ENCODE measurements around the gene SURF4.
"Not testable (repeated sequence)": the region's sequence is repeated elsewhere in the genome, so short reads cannot be mapped to it uniquely, and the experiment has no call there.

Gene SURF4

GRCh38 chr9:133344979-133345378 lies 30.9 kb downstream of the SURF4 start:
- Histone ChIP-seq H3K27ac (ENCODE audit: low read length) (no peak overlapping the region), H3K36me3 (ENCODE audit: control insufficient read depth, insufficient read depth, low read length) (peaks cover 62% of the 10 kb centered on the region), H3K4me1 (ENCODE audit: control insufficient read depth, insufficient read depth, low read length) (peaks cover 2% of the 10 kb centered on the region; the same call in 1 of the 2 replicates), H3K27me3 (ENCODE audit: control insufficient read depth, insufficient read depth, low read length) (no peaks in the 10 kb centered on the region), H3K4me3 (ENCODE audit: low read length) (no peak overlapping the region), H3K9me3 (ENCODE audit: control insufficient read depth, insufficient read depth, low read length) (no peaks in the 10 kb centered on the region)
- no CpG with 5 or more reads among the region's 12 CpGs for WGBS (ENCODE audit: insufficient coverage, insufficient read length)
- no peak for DNase-seq (ENCODE audit: low read depth, low spot score)

GRCh38 chr9:133344071-133344470 lies 31.8 kb downstream of the SURF4 start:
- Histone ChIP-seq H3K36me3 (ENCODE audit: control insufficient read depth, insufficient read depth, low read length) (peaks cover 54% of the 10 kb centered on the region), H3K4me3 (ENCODE audit: low read length) (no peak overlapping the region), H3K27ac (ENCODE audit: low read length) (no peak overlapping the region), H3K4me1 (ENCODE audit: control insufficient read depth, insufficient read depth, low read length) (peaks cover 2% of the 10 kb centered on the region; the same call in 1 of the 2 replicates), H3K9me3 (ENCODE audit: control insufficient read depth, insufficient read depth, low read length) (no peaks in the 10 kb centered on the region), H3K27me3 (ENCODE audit: control insufficient read depth, insufficient read depth, low read length) (no peaks in the 10 kb centered on the region)
- no CpG with 5 or more reads among the region's 19 CpGs for WGBS (ENCODE audit: insufficient coverage, insufficient read length)
- no peak for DNase-seq (ENCODE audit: low read depth, low spot score)

- no peak for DNase-seq (ENCODE audit: low read depth, low spot score)
- H3K36me3 ChIP-seq (ENCODE audit: control insufficient read depth, insufficient read depth, low read length), result peaks cover 52% of the 10 kb centered on the region
- H3K27ac ChIP-seq (ENCODE audit: low read length), result no peak overlapping the region
- no peaks in the 10 kb centered on the region for H3K9me3 ChIP-seq (ENCODE audit: control insufficient read depth, insufficient read depth, low read length)
- no peaks in the 10 kb centered on the region for H3K27me3 ChIP-seq (ENCODE audit: control insufficient read depth, insufficient read depth, low read length)
- H3K4me1 ChIP-seq (ENCODE audit: control insufficient read depth, insufficient read depth, low read length), result peaks cover 2% of the 10 kb centered on the region; the same call in 1 of the 2 replicates
- WGBS (ENCODE audit: insufficient coverage, insufficient read length), result no CpG with 5 or more reads among the region's 11 CpGs
- no peak overlapping the region for H3K4me3 ChIP-seq (ENCODE audit: low read length)
Measured at GRCh38 chr9:133342570-133342969, 33.3 kb downstream of the SURF4 start.

- no CpG with 5 or more reads among the region's 12 CpGs for WGBS (ENCODE audit: insufficient coverage, insufficient read length)
- Histone ChIP-seq H3K36me3 (ENCODE audit: control insufficient read depth, insufficient read depth, low read length) (peaks cover 52% of the 10 kb centered on the region), H3K27ac (ENCODE audit: low read length) (no peak overlapping the region), H3K27me3 (ENCODE audit: control insufficient read depth, insufficient read depth, low read length) (no peaks in the 10 kb centered on the region), H3K4me1 (ENCODE audit: control insufficient read depth, insufficient read depth, low read length) (peaks cover 2% of the 10 kb centered on the region; the same call in 1 of the 2 replicates), H3K9me3 (ENCODE audit: control insufficient read depth, insufficient read depth, low read length) (no peaks in the 10 kb centered on the region), H3K4me3 (ENCODE audit: low read length) (no peak overlapping the region)
- no peak for DNase-seq (ENCODE audit: low read depth, low spot score)
Measured at GRCh38 chr9:133342069-133342406, 33.8 kb downstream of the SURF4 start.

- Histone ChIP-seq H3K4me1 (ENCODE audit: control insufficient read depth, insufficient read depth, low read length) (peaks cover 2% of the 10 kb centered on the region; the same call in 1 of the 2 replicates), H3K9me3 (ENCODE audit: control insufficient read depth, insufficient read depth, low read length) (no peaks in the 10 kb centered on the region), H3K27me3 (ENCODE audit: control insufficient read depth, insufficient read depth, low read length) (no peaks in the 10 kb centered on the region), H3K4me3 (ENCODE audit: low read length) (no peak overlapping the region), H3K36me3 (ENCODE audit: control insufficient read depth, insufficient read depth, low read length) (peaks cover 52% of the 10 kb centered on the region), H3K27ac (ENCODE audit: low read length) (no peak overlapping the region)
- no CpG with 5 or more reads among the region's 15 CpGs for WGBS (ENCODE audit: insufficient coverage, insufficient read length)
- no peak for DNase-seq (ENCODE audit: low read depth, low spot score)
Measured at GRCh38 chr9:133341369-133342068, 34.3 kb downstream of the SURF4 start.

- H3K27me3 ChIP-seq (ENCODE audit: control insufficient read depth, insufficient read depth, low read length), result no peaks in the 10 kb centered on the region
- H3K4me3 ChIP-seq (ENCODE audit: low read length), result no peak overlapping the region
- H3K36me3 ChIP-seq (ENCODE audit: control insufficient read depth, insufficient read depth, low read length), result peaks cover 51% of the 10 kb centered on the region
- no peaks in the 10 kb centered on the region for H3K9me3 ChIP-seq (ENCODE audit: control insufficient read depth, insufficient read depth, low read length)
- H3K27ac ChIP-seq (ENCODE audit: low read length), result no peak overlapping the region
- no peaks in the 10 kb centered on the region for H3K4me1 ChIP-seq (ENCODE audit: control insufficient read depth, insufficient read depth, low read length)
- no CpG with 5 or more reads among the region's 13 CpGs for WGBS (ENCODE audit: insufficient coverage, insufficient read length)
- no peak for DNase-seq (ENCODE audit: low read depth, low spot score)
Measured at GRCh38 chr9:133340916-133341315, 34.9 kb downstream of the SURF4 start.

- no peak for DNase-seq (ENCODE audit: low read depth, low spot score)
- no CpG with 5 or more reads among the region's 3 CpGs for WGBS (ENCODE audit: insufficient coverage, insufficient read length)
- no peak overlapping the region for H3K4me3 ChIP-seq (ENCODE audit: low read length)
- H3K36me3 ChIP-seq (ENCODE audit: control insufficient read depth, insufficient read depth, low read length), result peaks cover 45% of the 10 kb centered on the region
- no peaks in the 10 kb centered on the region for H3K9me3 ChIP-seq (ENCODE audit: control insufficient read depth, insufficient read depth, low read length)
- no peaks in the 10 kb centered on the region for H3K27me3 ChIP-seq (ENCODE audit: control insufficient read depth, insufficient read depth, low read length)
- no peak overlapping the region for H3K27ac ChIP-seq (ENCODE audit: low read length)
- H3K4me1 ChIP-seq (ENCODE audit: control insufficient read depth, insufficient read depth, low read length), result no peaks in the 10 kb centered on the region
Measured at GRCh38 chr9:133340256-133340655, 35.6 kb downstream of the SURF4 start.

- no peaks in the 10 kb centered on the region for H3K9me3 ChIP-seq (ENCODE audit: control insufficient read depth, insufficient read depth, low read length)
- H3K36me3 ChIP-seq (ENCODE audit: control insufficient read depth, insufficient read depth, low read length), result peaks cover 39% of the 10 kb centered on the region
- no CpG with 5 or more reads among the region's 5 CpGs for WGBS (ENCODE audit: insufficient coverage, insufficient read length)
- H3K4me1 ChIP-seq (ENCODE audit: control insufficient read depth, insufficient read depth, low read length), result no peaks in the 10 kb centered on the region
- DNase-seq (ENCODE audit: low read depth, low spot score), result no peak
- no peak overlapping the region for H3K27ac ChIP-seq (ENCODE audit: low read length)
- no peaks in the 10 kb centered on the region for H3K27me3 ChIP-seq (ENCODE audit: control insufficient read depth, insufficient read depth, low read length)
- H3K4me3 ChIP-seq (ENCODE audit: low read length), result no peak overlapping the region
Measured at GRCh38 chr9:133339641-133340040, 36.2 kb downstream of the SURF4 start.

GRCh38 chr9:133335924-133336811 lies 39.7 kb downstream of the SURF4 start, which contains the start of gene SURF6:
Gene SURF6, minus strand, starts transcription at chr9:133336188. Its CDS starts 56 bp downstream, at chr9:133336132.
- Histone ChIP-seq H3K27me3 (ENCODE audit: control insufficient read depth, insufficient read depth, low read length) (no peaks in the 10 kb centered on the region), H3K9me3 (ENCODE audit: control insufficient read depth, insufficient read depth, low read length) (no peaks in the 10 kb centered on the region), H3K36me3 (ENCODE audit: control insufficient read depth, insufficient read depth, low read length) (peaks cover 38% of the 10 kb centered on the region), H3K4me3 (ENCODE audit: low read length) (peak within 1 kb of the TSS; percentile 90), H3K4me1 (ENCODE audit: control insufficient read depth, insufficient read depth, low read length) (no peaks in the 10 kb centered on the region), H3K27ac (ENCODE audit: low read length) (no peak within 1 kb of the TSS)
- no peak for DNase-seq (ENCODE audit: low read depth, low spot score)
- WGBS (ENCODE audit: insufficient coverage, insufficient read length), result no CpG with 5 or more reads among the region's 70 CpGs

- not testable (repeated sequence) for H3K9me3 ChIP-seq (ENCODE audit: control insufficient read depth, insufficient read depth, low read length); H3K27ac ChIP-seq (ENCODE audit: low read length); H3K4me1 ChIP-seq (ENCODE audit: control insufficient read depth, insufficient read depth, low read length); H3K27me3 ChIP-seq (ENCODE audit: control insufficient read depth, insufficient read depth, low read length); H3K4me3 ChIP-seq (ENCODE audit: low read length); DNase-seq (ENCODE audit: low read depth, low spot score)
- WGBS (ENCODE audit: insufficient coverage, insufficient read length), result no CpG with 5 or more reads among the region's 11 CpGs
- peaks cover 29% of the 10 kb centered on the region for H3K36me3 ChIP-seq (ENCODE audit: control insufficient read depth, insufficient read depth, low read length)
Measured at GRCh38 chr9:133334888-133335287, 41.0 kb downstream of the SURF4 start.
